H1 (cell line): ENCODE results near the gene TMEM236. TPM values are rescaled to one million over a fixed set of nuclear protein-coding genes. Genes with fewer than 3 reads are reported as not detected.

Experiments used
- CTCF ChIA-PET: fragments of 300-600 bp; sonication (Branson Sonifier 250); formaldehyde crosslinking; loops from one replicate; lab custom pipeline; 2021; ENCODE audit not compliant: partially characterized antibody; lab: Charles Lee
- POLR2A ChIA-PET: fragments of 300-600 bp; sonication (Branson Sonifier 250); formaldehyde crosslinking; loops from one replicate; lab custom pipeline; 2021; ENCODE audit warnings: inconsistent platforms; ENCODE audit not compliant: partially characterized antibody; lab: Charles Lee
- DNase-seq, 2 experiments: peaks; one replicate each; pipeline versions ENCODE4 v3.0.0 to v3.0.0-alpha.2; 2010 to 2022; ENCODE audit warnings: low spot score in 2 of 2, low read depth in 1 of 2, mixed read lengths in 1 of 2
- FAIRE-seq: peaks from 2 replicates; lab custom pipeline; 2011; peaks lifted over from hg19 to GRCh38; lab: Jason Lieb, UNC
- H2AFZ ChIP-seq: 2 replicates; pipeline ENCODE4 v1.8.1; 2012; ENCODE audit warnings: low read length, inconsistent platforms
- H2AK5ac ChIP-seq: 2 replicates; pipeline ENCODE4 v1.6.1; 2013; ENCODE audit warnings: low read depth, low read length
- H2BK120ac ChIP-seq: replicated peaks from 2 replicates; pipeline ENCODE3; 2013; ENCODE audit warnings: low read depth, low read length, inconsistent platforms
- H2BK12ac ChIP-seq: 2 replicates; pipeline ENCODE4 v1.6.1; 2013; ENCODE audit warnings: low read depth, low read length
- H2BK15ac ChIP-seq: 2 replicates; pipeline ENCODE4 v1.6.1; 2013; ENCODE audit warnings: low read length
- H2BK20ac ChIP-seq: 2 replicates; pipeline ENCODE4 v1.6.1; 2013; ENCODE audit warnings: low read length
- H2BK5ac ChIP-seq: 2 replicates; pipeline ENCODE4 v1.6.1; 2013; ENCODE audit warnings: low read depth, low read length
- H3K14ac ChIP-seq: 2 replicates; pipeline ENCODE4 v1.6.1; 2013; ENCODE audit warnings: inconsistent platforms; ENCODE audit not compliant: insufficient read length
- H3K18ac ChIP-seq: 2 replicates; pipeline ENCODE4 v1.6.1; 2013; ENCODE audit warnings: low read length; ENCODE audit errors: extremely low read depth
- H3K23ac ChIP-seq: 2 replicates; pipeline ENCODE4 v1.6.1; 2013; ENCODE audit warnings: inconsistent platforms; ENCODE audit not compliant: insufficient read length
- H3K23me2 ChIP-seq: 2 replicates; pipeline ENCODE4 v1.6.1; 2013; ENCODE audit warnings: low read depth, low read length
- H3K27ac ChIP-seq: 2 replicates; pipeline ENCODE4 v1.6.1; 2011; ENCODE audit warnings: low read depth, low read length, inconsistent platforms
- H3K27me3 ChIP-seq, 4 experiments: replicated peaks in 1 of 4; 1 replicate in 1 of 4; 2 replicates in 3 of 4; pipeline versions ENCODE4 v1.6.1 to v1.8.1; 2011 to 2013; ENCODE audit warnings: low read length in 3 of 4, mild to moderate bottlenecking in 3 of 4, inconsistent platforms in 2 of 4, mixed read lengths in 2 of 4, moderate library complexity in 1 of 4; ENCODE audit not compliant: control insufficient read depth in 3 of 4, insufficient read depth in 3 of 4; ENCODE audit errors: extremely low read depth in 1 of 4
- H3K36me3 ChIP-seq, 4 experiments: 2 replicates each; pipeline versions ENCODE4 v1.6.1 to v1.8.1; 2011 to 2013; ENCODE audit warnings: mild to moderate bottlenecking in 4 of 4, low read length in 3 of 4, moderate library complexity in 2 of 4, control low read depth in 1 of 4, inconsistent platforms in 1 of 4; ENCODE audit not compliant: insufficient read depth in 4 of 4, control insufficient read depth in 2 of 4
- H3K4ac ChIP-seq: replicated peaks from 2 replicates; pipeline ENCODE3; 2013; ENCODE audit warnings: low read length, low read depth, mixed read lengths, inconsistent platforms; ENCODE audit not compliant: insufficient read length
- H3K4me1 ChIP-seq, 4 experiments: replicated peaks in 1 of 4; 1 replicate in 1 of 4; 2 replicates in 3 of 4; pipeline versions ENCODE4 v1.6.1 to v1.8.1; 2011 to 2013; ENCODE audit warnings: low read length in 3 of 4, inconsistent platforms in 2 of 4, mixed read lengths in 1 of 4; ENCODE audit not compliant: insufficient read depth in 4 of 4, control insufficient read depth in 3 of 4
- H3K4me2 ChIP-seq, 2 experiments: 2 replicates each; pipeline versions ENCODE4 v1.6.1 to v1.8.1; 2011 to 2013; ENCODE audit warnings: low read depth in 2 of 2, low read length in 2 of 2, control low read depth in 1 of 2, inconsistent platforms in 1 of 2, mild to moderate bottlenecking in 1 of 2; ENCODE audit not compliant: insufficient read depth in 1 of 2
- H3K4me3 ChIP-seq, 4 experiments: fragments of 200-600, 300-600 bp in 1 of 4; sonication (generic), shearing (Covaris generic), sonication (Bioruptor Twin) in 1 of 4; 2 replicates each; pipeline versions ENCODE4 v1.5.1 to v1.8.1; 2011 to 2016; ENCODE audit warnings: low read length in 4 of 4, low read depth in 3 of 4, control low read depth in 2 of 4, inconsistent platforms in 2 of 4, mild to moderate bottlenecking in 2 of 4, mixed read lengths in 1 of 4, moderate library complexity in 1 of 4; ENCODE audit not compliant: insufficient read depth in 2 of 4; ENCODE audit errors: extremely low read depth in 1 of 4
- H3K56ac ChIP-seq: replicated peaks from 2 replicates; pipeline ENCODE3; 2013; ENCODE audit warnings: low read depth, mild to moderate bottlenecking, mixed read lengths, low read length, inconsistent platforms; ENCODE audit not compliant: insufficient read length
- H3K79me1 ChIP-seq: 2 replicates; pipeline ENCODE4 v1.6.1; 2013; ENCODE audit warnings: low read depth, low read length, control low read depth
- H3K79me2 ChIP-seq, 2 experiments: 2 replicates each; pipeline versions ENCODE4 v1.6.1 to v1.8.1; 2012 to 2013; ENCODE audit warnings: low read length in 2 of 2, mild to moderate bottlenecking in 2 of 2, inconsistent platforms in 1 of 2; ENCODE audit not compliant: insufficient read depth in 2 of 2, control insufficient read depth in 1 of 2
- H3K9ac ChIP-seq, 4 experiments: replicated peaks in 1 of 4; 1 replicate in 1 of 4; 2 replicates in 3 of 4; pipeline versions ENCODE4 v1.6.1 to v1.8.1; 2011 to 2013; ENCODE audit warnings: low read depth in 3 of 4, low read length in 3 of 4, control low read depth in 2 of 4, mild to moderate bottlenecking in 2 of 4, moderate library complexity in 2 of 4, inconsistent platforms in 1 of 4; ENCODE audit errors: extremely low read depth in 1 of 4
- H3K9me3 ChIP-seq, 2 experiments: 2 replicates each; pipeline versions ENCODE4 v1.6.1 to v1.8.1; 2012 to 2013; ENCODE audit warnings: mild to moderate bottlenecking in 2 of 2, moderate library complexity in 2 of 2, control low read depth in 1 of 2, inconsistent platforms in 1 of 2, low read depth in 1 of 2, low read length in 1 of 2, mixed read lengths in 1 of 2; ENCODE audit not compliant: insufficient read depth in 2 of 2
- H4K20me1 ChIP-seq, 2 experiments: replicated peaks in 1 of 2; 2 replicates each; pipeline versions ENCODE3 to v1.8.1; 2011 to 2013; ENCODE audit warnings: inconsistent platforms in 2 of 2, low read length in 2 of 2, mild to moderate bottlenecking in 1 of 2; ENCODE audit not compliant: insufficient read depth in 2 of 2, control insufficient read depth in 1 of 2
- H4K5ac ChIP-seq: 2 replicates; pipeline ENCODE4 v1.6.1; 2013; ENCODE audit warnings: low read length, low read depth, mixed read lengths, inconsistent platforms; ENCODE audit not compliant: insufficient read length
- H4K8ac ChIP-seq: 2 replicates; pipeline ENCODE4 v1.8.0; 2013; ENCODE audit warnings: mild to moderate bottlenecking, moderate library complexity, low read length, inconsistent platforms; ENCODE audit not compliant: insufficient read depth; ENCODE audit errors: extremely low read depth
- H4K91ac ChIP-seq: replicated peaks from 2 replicates; pipeline ENCODE3; 2013; ENCODE audit warnings: low read length, mixed read lengths, inconsistent platforms; ENCODE audit not compliant: insufficient read length
- ATF2 ChIP-seq: IDR thresholded peaks from 2 replicates; pipeline ENCODE4 v1.6.1; 2012; ENCODE audit warnings: low read length, inconsistent platforms
- BACH1 ChIP-seq: IDR thresholded peaks from 2 replicates; pipeline ENCODE4 v1.6.1; 2012; ENCODE audit warnings: low read length, improper control_type of control experiment
- CEBPB ChIP-seq: IDR thresholded peaks from 2 replicates; pipeline ENCODE4 v1.6.1; 2012; ENCODE audit warnings: low read depth, low read length
- EP300 ChIP-seq, 2 experiments: IDR thresholded peaks; 1 replicate in 1 of 2; 2 replicates in 1 of 2; pipeline ENCODE4 v1.6.1; 2011 to 2012; ENCODE audit warnings: low read depth in 2 of 2, low read length in 2 of 2, mild to moderate bottlenecking in 2 of 2, borderline replicate concordance in 1 of 2, inconsistent platforms in 1 of 2, moderate library complexity in 1 of 2
- HDAC6 ChIP-seq: IDR thresholded peaks from one replicate; pipeline ENCODE4 v1.7.1; 2012; ENCODE audit warnings: low read depth, mild to moderate bottlenecking, inconsistent platforms, low read length, moderate library complexity
- KDM5A ChIP-seq: fragments of 200-600 bp; IDR thresholded peaks from 2 replicates; pipeline ENCODE4 v1.7.1; 2012; ENCODE audit warnings: mild to moderate bottlenecking, low read length, inconsistent platforms, mixed read lengths
- PHF8 ChIP-seq: fragments of 200-600 bp; sonication (generic); conservative IDR thresholded peaks from 2 replicates; pipeline ENCODE4 v1.7.1; 2012; ENCODE audit warnings: low read depth, mild to moderate bottlenecking, inconsistent platforms, low read length, moderate library complexity
- POU5F1 ChIP-seq: IDR thresholded peaks from 2 replicates; pipeline ENCODE4 v1.6.1; 2011; ENCODE audit warnings: low read depth, mild to moderate bottlenecking, low read length, moderate library complexity
- SAP30 ChIP-seq: fragments of 300-600 bp; sonication (generic); IDR thresholded peaks from 2 replicates; pipeline ENCODE4 v1.7.1; 2012; ENCODE audit warnings: low read length, moderate library complexity, mild to moderate bottlenecking, inconsistent platforms; ENCODE audit not compliant: insufficient read depth, insufficient replicate concordance
- SUZ12 ChIP-seq: fragments of 200-600 bp; sonication (generic); IDR thresholded peaks from 2 replicates; pipeline ENCODE4 v1.6.1; 2012; ENCODE audit warnings: mild to moderate bottlenecking, inconsistent platforms, low read length, moderate library complexity, mixed read lengths
- TCF12 ChIP-seq: IDR thresholded peaks from 2 replicates; pipeline ENCODE4 v1.6.1; 2011; ENCODE audit warnings: low read depth, mild to moderate bottlenecking, low read length
- ZNF274 ChIP-seq: IDR thresholded peaks from 2 replicates; pipeline ENCODE4 v1.7.0; 2012; ENCODE audit warnings: low read length, borderline replicate concordance; ENCODE audit errors: extremely low read depth
- WGBS, 2 experiments: shearing (Covaris generic) in 1 of 2; methylation state at CpG; one replicate each; pipeline versions ENCODE4 v1.1.6 to v1.1.7; 2013 to 2015; ENCODE audit warnings: low lambda C conversion rate in 2 of 2, mixed read lengths in 2 of 2, inconsistent platforms in 1 of 2, low coverage in 1 of 2, missing lambda C conversion rate in 1 of 2; ENCODE audit not compliant: insufficient replicate concordance in 2 of 2, insufficient coverage in 1 of 2, insufficient read length in 1 of 2; ENCODE audit errors: extremely low coverage in 1 of 2, missing lambda C conversion rate in 1 of 2; 5-methylcytosine and 5-hydroxymethylcytosine counted together
- polyA plus RNA-seq, 7 experiments: library from polyadenylated mRNA; depleted of rRNA in 3 of 7; stranded (reverse) in 5 of 7; unstranded in 2 of 7; fragments of >200 nt in 5 of 7; fragments of 200-250 nt in 2 of 7; gene quantifications; 1 replicate in 5 of 7; 2 replicates in 1 of 7; 4 replicates in 1 of 7; pipeline versions ENCODE4 v1.2.1 to v1.2.3, GENCODE V29; 2011 to 2013; ENCODE audit warnings: missing spikeins in 2 of 7, mixed read lengths in 2 of 7
- total RNA-seq: library from RNA; stranded (reverse); fragmentation: NEBNext Ultra II Directional; extraction: Animal tissue kit (Norgen Biotek cat#: 25700); gene quantifications from 2 replicates; pipeline ENCODE4 v1.2.1, GENCODE V29; 2021

The TMEM236 gene
- total and polyA plus RNA-seq, 2 of the 8 experiments (the other 6 are each of a cell fraction or from before 2014, with no cell fraction given) = 0.02 to 0.07 TPM

GRCh38 chr10:17730667-17731066, 21.3 kb upstream of the TMEM236 start:
- no peak overlapping the region for H3K4ac ChIP-seq
- no peak for FAIRE-seq
- CTCF ChIA-PET = interaction anchor here (2.0 kb wide), 1 partner anchor 11 kb away, joined by 9 read pairs; no protein-coding TSS in a partner anchor
- TF ChIP-seq KDM5A = no peak
- TF ChIP-seq ATF2 = no peak
- no peak for TF ChIP-seq SAP30
- no peak for TF ChIP-seq SUZ12
- no peak for TF ChIP-seq CEBPB
- TF ChIP-seq ZNF274 = no peak
- TF ChIP-seq TCF12 = no peak
- TF ChIP-seq EP300 (IDR thresholded peaks at IDR 0.05; ENCODE audit: borderline replicate concordance in 1 of 2, low read depth in 2 of 2, low read length in 2 of 2) = no peak
- TF ChIP-seq BACH1 = no peak
- no peak for TF ChIP-seq HDAC6
- no peak for TF ChIP-seq POU5F1
- no peak for TF ChIP-seq PHF8

More at GRCh38 chr10:17730667-17731066, 21.3 kb upstream of the TMEM236 start:
- Histone ChIP-seq H4K5ac (no peak overlapping the region), H3K4me3 (no peak overlapping the region), H3K27ac (no peak overlapping the region), H3K23ac (no peak overlapping the region), H3K9ac (no peak overlapping the region), H4K20me1 (no peaks in the 10 kb centered on the region), H2BK20ac (no peak overlapping the region), H3K14ac (no peak overlapping the region), H3K4me1 (no peaks in the 10 kb centered on the region), H3K18ac (no peak overlapping the region), H2AK5ac (no peak overlapping the region), H3K23me2 (no peaks in the 10 kb centered on the region), H3K79me2 (no peaks in the 10 kb centered on the region), H2BK5ac (no peak overlapping the region), H2AFZ (no peak overlapping the region), H2BK15ac (no peak overlapping the region), H2BK12ac (no peak overlapping the region), H4K91ac (no peak overlapping the region), H4K8ac (no peak overlapping the region), H3K27me3 (no peaks in the 10 kb centered on the region), H3K56ac (no peak overlapping the region), H2BK120ac (no peak overlapping the region), H3K9me3 (no peaks in the 10 kb centered on the region), H3K36me3 (no peaks in the 10 kb centered on the region), H3K79me1 (no peaks in the 10 kb centered on the region), H3K4me2 (no peak overlapping the region)
- no peak for DNase-seq
- WGBS, 2 experiments = 90% methylated on average over 8 of the region's 8 CpGs; no CpG with 5 or more reads in 1 of the 2 experiments
- POLR2A ChIA-PET = no interaction called here
